ENCODE measurements around the gene SNX9. TPM values are rescaled to one million over a fixed set of nuclear protein-coding genes. Genes with fewer than 3 reads are reported as not detected.

Gene SNX9
- polyA plus RNA-seq, 2 of the 4 experiments (the other 2 are of a cell fraction) = 13.9 to 29.8 TPM

DNA sequence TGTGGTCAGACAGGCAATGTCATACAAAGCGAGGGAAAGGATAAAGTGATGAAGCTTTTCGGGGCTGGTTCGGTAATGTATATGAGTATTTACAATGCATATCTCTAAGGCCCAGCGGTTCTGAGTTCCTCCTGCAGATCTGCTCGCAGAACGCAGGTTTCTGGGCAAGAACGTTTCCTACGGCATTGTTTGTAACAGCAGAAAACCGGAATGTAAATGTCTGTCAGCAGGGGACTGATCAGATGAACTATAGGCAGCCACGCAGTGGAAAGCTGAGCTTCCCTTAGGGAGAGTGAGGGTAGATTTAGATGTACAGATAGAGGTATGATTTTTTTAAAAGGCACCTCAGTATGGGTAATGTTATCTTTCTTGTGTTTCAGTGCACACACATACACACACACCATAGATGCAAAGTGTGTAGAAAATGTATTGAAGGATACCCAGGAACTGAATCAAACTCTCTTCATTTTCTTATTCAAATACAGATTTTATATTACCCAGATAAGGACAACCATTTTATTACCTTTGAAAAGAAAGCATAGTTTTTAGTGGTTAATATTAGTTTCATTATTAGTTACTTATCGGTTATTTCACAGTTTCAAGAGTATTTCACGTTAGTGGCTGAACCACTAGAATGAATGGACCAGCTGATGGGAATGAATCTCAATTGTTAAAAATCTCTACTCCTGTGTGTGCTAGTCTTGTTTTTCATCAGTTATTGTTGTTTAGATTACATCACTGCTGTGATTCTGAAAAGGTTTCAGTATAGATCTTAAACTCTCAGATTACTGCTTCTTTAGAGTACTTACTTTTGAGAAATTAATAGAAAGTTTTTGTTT is 56.2 kb downstream of the SNX9 start:
- ATAC-seq = no peak
- CTCF ChIA-PET = interaction anchor here (0.9 to 3.2 kb wide), 4 partner anchors 123 to 253 kb away, joined by 3 to 16 read pairs (median 4); no protein-coding TSS in a partner anchor

DNA sequence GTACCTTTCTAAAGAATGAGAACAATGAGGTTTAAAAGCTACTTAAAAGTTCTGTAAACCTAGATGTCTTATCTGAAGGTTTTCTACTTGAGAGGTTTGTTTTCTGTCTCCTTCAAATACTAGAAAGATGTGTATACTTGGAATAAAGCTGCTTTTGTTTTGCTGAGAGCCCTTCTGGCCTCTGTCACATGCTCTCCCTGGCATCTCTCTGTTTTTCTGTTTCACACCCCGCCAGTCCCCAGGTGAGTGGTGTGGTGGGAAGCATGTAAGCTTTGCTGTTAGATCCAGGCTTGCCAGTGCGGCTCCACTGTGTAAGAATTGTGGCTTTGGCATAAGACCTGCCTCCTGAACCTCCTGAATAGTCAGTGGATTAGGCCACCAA is 56.8 kb downstream of the SNX9 start:
- no peaks in the 10 kb centered on the region for H3K9me3 ChIP-seq
- ChIA-PET POLR2A (no interaction called here), CTCF (interaction anchor here (1.1 to 3.2 kb wide), 2 partner anchors 123 to 252 kb away, joined by 3 to 16 read pairs; no protein-coding TSS in a partner anchor)
- H3K4me3 ChIP-seq = no peak overlapping the region
- no peak overlapping the region for H3K27ac ChIP-seq
- no peaks in the 10 kb centered on the region for H3K4me1 ChIP-seq
- 88% methylated on average over 2 of the region's 2 CpGs for WGBS (ENCODE audit: missing lambda C conversion rate)
- FAIRE-seq = no peak
- DNase-seq (ENCODE audit: low read depth in 1 of 2, low spot score in 1 of 2) = no peak
- no peak overlapping the region for H3K4me2 ChIP-seq
- ATAC-seq = no peak
- TF ChIP-seq RARB (CRISPR knock-in tag; IDR thresholded peaks at IDR 0.05) (no peak), RAD21 (conservative IDR thresholded peaks at IDR 0.05 in 1 of 2, IDR thresholded peaks at IDR 0.05 in 1 of 2) (no peak), RNF2 (IDR thresholded peaks at IDR 0.05; ENCODE audit: borderline replicate concordance, low read depth) (no peak), HOXA7 (CRISPR knock-in tag; IDR thresholded peaks at IDR 0.05) (no peak), BHLHE40 (IDR thresholded peaks at IDR 0.05; ENCODE audit: low read depth, low read length) (no peak), POLR2AphosphoS2 (conservative IDR thresholded peaks at IDR 0.05; ENCODE audit: low read length) (no peak), HOXB13 (CRISPR knock-in tag; IDR thresholded peaks at IDR 0.05; ENCODE audit: low read depth) (no peak), CHD2 (IDR thresholded peaks at IDR 0.05; ENCODE audit: low read length, partially characterized antibody) (no peak), KDM5A (IDR thresholded peaks at IDR 0.05) (no peak), HOXB5 (CRISPR knock-in tag; IDR thresholded peaks at IDR 0.05) (no peak), EHF (CRISPR knock-in tag; IDR thresholded peaks at IDR 0.05) (no peak), CHD4 (IDR thresholded peaks at IDR 0.05; ENCODE audit: borderline replicate concordance) (no peak)
- TF ChIP-seq, protein P1, sequence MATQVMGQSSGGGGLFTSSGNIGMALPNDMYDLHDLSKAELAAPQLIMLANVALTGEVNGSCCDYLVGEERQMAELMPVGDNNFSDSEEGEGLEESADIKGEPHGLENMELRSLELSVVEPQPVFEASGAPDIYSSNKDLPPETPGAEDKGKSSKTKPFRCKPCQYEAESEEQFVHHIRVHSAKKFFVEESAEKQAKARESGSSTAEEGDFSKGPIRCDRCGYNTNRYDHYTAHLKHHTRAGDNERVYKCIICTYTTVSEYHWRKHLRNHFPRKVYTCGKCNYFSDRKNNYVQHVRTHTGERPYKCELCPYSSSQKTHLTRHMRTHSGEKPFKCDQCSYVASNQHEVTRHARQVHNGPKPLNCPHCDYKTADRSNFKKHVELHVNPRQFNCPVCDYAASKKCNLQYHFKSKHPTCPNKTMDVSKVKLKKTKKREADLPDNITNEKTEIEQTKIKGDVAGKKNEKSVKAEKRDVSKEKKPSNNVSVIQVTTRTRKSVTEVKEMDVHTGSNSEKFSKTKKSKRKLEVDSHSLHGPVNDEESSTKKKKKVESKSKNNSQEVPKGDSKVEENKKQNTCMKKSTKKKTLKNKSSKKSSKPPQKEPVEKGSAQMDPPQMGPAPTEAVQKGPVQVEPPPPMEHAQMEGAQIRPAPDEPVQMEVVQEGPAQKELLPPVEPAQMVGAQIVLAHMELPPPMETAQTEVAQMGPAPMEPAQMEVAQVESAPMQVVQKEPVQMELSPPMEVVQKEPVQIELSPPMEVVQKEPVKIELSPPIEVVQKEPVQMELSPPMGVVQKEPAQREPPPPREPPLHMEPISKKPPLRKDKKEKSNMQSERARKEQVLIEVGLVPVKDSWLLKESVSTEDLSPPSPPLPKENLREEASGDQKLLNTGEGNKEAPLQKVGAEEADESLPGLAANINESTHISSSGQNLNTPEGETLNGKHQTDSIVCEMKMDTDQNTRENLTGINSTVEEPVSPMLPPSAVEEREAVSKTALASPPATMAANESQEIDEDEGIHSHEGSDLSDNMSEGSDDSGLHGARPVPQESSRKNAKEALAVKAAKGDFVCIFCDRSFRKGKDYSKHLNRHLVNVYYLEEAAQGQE (IDR thresholded peaks at IDR 0.05) = no peak

More for the DNA sequence above, 56.2 kb downstream of the SNX9 start:
- 93% methylated on average over 12 of the region's 12 CpGs for WGBS (ENCODE audit: missing lambda C conversion rate)
- no peak for DNase-seq (ENCODE audit: low read depth in 1 of 2, low spot score in 1 of 2)
- Histone ChIP-seq H3K4me3 (no peak overlapping the region), H3K4me2 (no peak overlapping the region), H3K4me1 (no peaks in the 10 kb centered on the region), H3K9me3 (no peaks in the 10 kb centered on the region), H3K27ac (no peak overlapping the region)
- TF ChIP-seq NR3C1 (IDR thresholded peaks at IDR 0.05) (no peak), ZFP36 (IDR thresholded peaks at IDR 0.05; ENCODE audit: borderline replicate concordance, partially characterized antibody) (no peak), KDM5A (IDR thresholded peaks at IDR 0.05) (no peak), TP53 (CRISPR knock-in tag; IDR thresholded peaks at IDR 0.05) (no peak), HOXB5 (CRISPR knock-in tag; IDR thresholded peaks at IDR 0.05) (no peak), HDAC2 (IDR thresholded peaks at IDR 0.05) (no peak), EHMT2 (IDR thresholded peaks at IDR 0.05; ENCODE audit: low read depth) (no peak), BHLHE40 (IDR thresholded peaks at IDR 0.05; ENCODE audit: low read depth, low read length) (no peak), CHD4 (IDR thresholded peaks at IDR 0.05; ENCODE audit: borderline replicate concordance) (no peak), PHF8 (IDR thresholded peaks at IDR 0.05; ENCODE audit: borderline replicate concordance, low read depth) (no peak), MAZ (IDR thresholded peaks at IDR 0.05; ENCODE audit: borderline replicate concordance, low read depth, low read length) (no peak), FOSB (CRISPR knock-in tag; IDR thresholded peaks at IDR 0.05) (no peak), MYC (IDR thresholded peaks at IDR 0.05; ENCODE audit: borderline replicate concordance, low read length) (no peak)
- TF ChIP-seq, protein P2, sequence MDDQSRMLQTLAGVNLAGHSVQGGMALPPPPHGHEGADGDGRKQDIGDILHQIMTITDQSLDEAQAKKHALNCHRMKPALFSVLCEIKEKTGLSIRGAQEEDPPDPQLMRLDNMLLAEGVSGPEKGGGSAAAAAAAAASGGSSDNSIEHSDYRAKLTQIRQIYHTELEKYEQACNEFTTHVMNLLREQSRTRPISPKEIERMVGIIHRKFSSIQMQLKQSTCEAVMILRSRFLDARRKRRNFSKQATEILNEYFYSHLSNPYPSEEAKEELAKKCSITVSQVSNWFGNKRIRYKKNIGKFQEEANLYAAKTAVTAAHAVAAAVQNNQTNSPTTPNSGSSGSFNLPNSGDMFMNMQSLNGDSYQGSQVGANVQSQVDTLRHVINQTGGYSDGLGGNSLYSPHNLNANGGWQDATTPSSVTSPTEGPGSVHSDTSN (IDR thresholded peaks at IDR 0.05) = no peak
- TF ChIP-seq, protein P3, sequence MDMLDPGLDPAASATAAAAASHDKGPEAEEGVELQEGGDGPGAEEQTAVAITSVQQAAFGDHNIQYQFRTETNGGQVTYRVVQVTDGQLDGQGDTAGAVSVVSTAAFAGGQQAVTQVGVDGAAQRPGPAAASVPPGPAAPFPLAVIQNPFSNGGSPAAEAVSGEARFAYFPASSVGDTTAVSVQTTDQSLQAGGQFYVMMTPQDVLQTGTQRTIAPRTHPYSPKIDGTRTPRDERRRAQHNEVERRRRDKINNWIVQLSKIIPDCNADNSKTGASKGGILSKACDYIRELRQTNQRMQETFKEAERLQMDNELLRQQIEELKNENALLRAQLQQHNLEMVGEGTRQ (IDR thresholded peaks at IDR 0.05) = no peak
- TF ChIP-seq, protein P1 (IDR thresholded peaks at IDR 0.05) = no peak
- TF ChIP-seq, protein P4, sequence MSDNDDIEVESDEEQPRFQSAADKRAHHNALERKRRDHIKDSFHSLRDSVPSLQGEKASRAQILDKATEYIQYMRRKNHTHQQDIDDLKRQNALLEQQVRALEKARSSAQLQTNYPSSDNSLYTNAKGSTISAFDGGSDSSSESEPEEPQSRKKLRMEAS (IDR thresholded peaks at IDR 0.05) = no peak
- TF ChIP-seq, protein P5, sequence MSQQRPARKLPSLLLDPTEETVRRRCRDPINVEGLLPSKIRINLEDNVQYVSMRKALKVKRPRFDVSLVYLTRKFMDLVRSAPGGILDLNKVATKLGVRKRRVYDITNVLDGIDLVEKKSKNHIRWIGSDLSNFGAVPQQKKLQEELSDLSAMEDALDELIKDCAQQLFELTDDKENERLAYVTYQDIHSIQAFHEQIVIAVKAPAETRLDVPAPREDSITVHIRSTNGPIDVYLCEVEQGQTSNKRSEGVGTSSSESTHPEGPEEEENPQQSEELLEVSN (IDR thresholded peaks at IDR 0.05; ENCODE audit: borderline replicate concordance, low read depth) = no peak
- POLR2A ChIA-PET = no interaction called here
- FAIRE-seq = no peak

Measured in A549 (cell line).